Transverse colon (tissue), 4 donors: ENCODE measurements around the gene HGFAC. TPM values are rescaled to one million over a fixed set of nuclear protein-coding genes. Genes with fewer than 3 reads are reported as not detected.

Source experiments
- DNase-seq: peaks from one replicate; pipeline ENCODE4 v3.0.0-alpha.2; 2019
- H3K27ac ChIP-seq, 4 donors: fragments of 200-600 bp; sonication (generic); 2 replicates each; pipeline ENCODE4 v1.5.1; 2016 to 2018; ENCODE audit warnings: inconsistent platforms in 4 of 4
- H3K27me3 ChIP-seq: fragments of 200-600 bp; sonication (generic); 2 replicates; pipeline ENCODE4 v1.5.1; 2017; ENCODE audit warnings: inconsistent platforms
- H3K36me3 ChIP-seq, 4 donors: fragments of 200-600 bp; sonication (generic); 2 replicates each; pipeline ENCODE4 v1.5.1; 2017 to 2019; ENCODE audit warnings: inconsistent platforms in 4 of 4
- H3K4me1 ChIP-seq, 4 donors: fragments of 200-600 bp; sonication (generic); 2 replicates each; pipeline ENCODE4 v1.5.1; 2017 to 2020; ENCODE audit warnings: inconsistent platforms in 4 of 4
- H3K4me3 ChIP-seq, 4 donors: fragments of 200-600 bp; sonication (generic); 1 replicate in 1 of 4; 2 replicates in 3 of 4; pipeline versions ENCODE4 v1.5.1 to v1.6.1; 2017 to 2019; ENCODE audit warnings: inconsistent platforms in 4 of 4
- H3K9me3 ChIP-seq, 2 donors: fragments of 200-600 bp; sonication (generic); 2 replicates each; pipeline ENCODE4 v1.5.1; 2017 to 2019; ENCODE audit warnings: inconsistent platforms in 2 of 2
- CTCF ChIP-seq, 5 experiments: fragments of 200-600 bp in 3 of 5; fragments of 450-650 bp in 2 of 5; sonication (generic) in 3 of 5; IDR thresholded peaks; 1 replicate in 2 of 5; 2 replicates in 3 of 5; pipeline ENCODE4 v1.5.1; 2016 to 2017; ENCODE audit warnings: antibody characterized with exemption in 5 of 5, inconsistent platforms in 3 of 5, mild to moderate bottlenecking in 2 of 5, moderate library complexity in 1 of 5
- EP300 ChIP-seq: sonication (generic); formaldehyde crosslinking; IDR thresholded peaks from one replicate; pipeline ENCODE4 v1.6.1; 2017; ENCODE audit warnings: antibody characterized with exemption, low read depth
- POLR2A ChIP-seq: fragments of 450-650 bp; IDR thresholded peaks from one replicate; pipeline ENCODE4 v1.6.1; 2016; ENCODE audit warnings: antibody characterized with exemption, mild to moderate bottlenecking, moderate library complexity
- POLR2AphosphoS5 ChIP-seq, 3 donors: sonication (generic); formaldehyde crosslinking; IDR thresholded peaks; one replicate each; pipeline ENCODE4 v1.6.1; 2016; ENCODE audit warnings: antibody characterized with exemption in 3 of 3
- WGBS, 2 donors: methylation state at CpG; one replicate each; pipeline ENCODE4 v1.1.5; 2018; ENCODE audit warnings: low coverage in 1 of 2; 5-methylcytosine and 5-hydroxymethylcytosine counted together
- in situ Hi-C, 4 donors: fragments of 200-750 bp; cut with MboI; loops; one replicate each; pipeline versions ENCODE4 v1.15.0 to v1.15.1; 2017; ENCODE audit warnings: low sequenced_read_pairs in 3 of 4, low pct_ligation_motif_present in 1 of 4, low pct_unique_long_range_greater_than_20kb in 1 of 4
- intact Hi-C: fragments of 100-400 bp; cut with DNase I; formaldehyde crosslinking; loops from one replicate; pipeline ENCODE4 v1.15.1; 2023; ENCODE audit warnings: low total_unique reads
- total RNA-seq, 4 donors: library from RNA; depleted of rRNA; stranded (reverse); fragments of >200 nt; gene quantifications; one replicate each; pipeline ENCODE4 v1.1.0, GENCODE V29; 2016

Gene HGFAC
- total RNA-seq, 4 donors from 2014 or later, result not detected

GRCh38 chr4:3473181-3473950, 31.6 kb downstream of the HGFAC start:
- WGBS, 2 donors, result 87% methylated on average over 37 of the region's 41 CpGs; no CpG with 5 or more reads in 1 of the 2 donors
- no peak for DNase-seq
- Histone ChIP-seq H3K27me3 (peaks cover 40% of the 10 kb centered on the region), H3K36me3 (no peaks in the 10 kb centered on the region), H3K4me3 (no peak overlapping the region), H3K27ac (no peak overlapping the region), H3K4me1 (no peaks in the 10 kb centered on the region), H3K9me3 (no peaks in the 10 kb centered on the region)
- in situ Hi-C loops, result no loop called here
- intact Hi-C loops, result no loop called here
- no peak for TF ChIP-seq POLR2A
- TF ChIP-seq CTCF (IDR thresholded peaks at IDR 0.05), result no peak
- no peak for TF ChIP-seq POLR2AphosphoS5 (IDR thresholded peaks at IDR 0.05)
- TF ChIP-seq EP300, result no peak

GRCh38 chr4:3473996-3474765, 32.4 kb downstream of the HGFAC start:
- intact Hi-C loops, result no loop called here
- Histone ChIP-seq H3K27me3 (peaks cover 40% of the 10 kb centered on the region), H3K4me1 (no peaks in the 10 kb centered on the region), H3K9me3 (no peaks in the 10 kb centered on the region), H3K36me3 (no peaks in the 10 kb centered on the region), H3K27ac (no peak overlapping the region), H3K4me3 (no peak overlapping the region)
- in situ Hi-C loops, result no loop called here
- whole genome bisulfite sequencing, 2 donors, result 65 to 79% methylated on average over 3 to 13 of the region's 13 CpGs
- DNase-seq, result no peak
- TF ChIP-seq POLR2A, result no peak
- TF ChIP-seq EP300, result no peak
- TF ChIP-seq POLR2AphosphoS5 (IDR thresholded peaks at IDR 0.05), result no peak
- no peak for TF ChIP-seq CTCF (IDR thresholded peaks at IDR 0.05)

- DNase-seq, result no peak
- WGBS, 2 donors, result 62 to 100% methylated on average over 1 to 15 of the region's 15 CpGs
- intact Hi-C loops (no loop called here), in situ Hi-C loops (no loop called here)
- Histone ChIP-seq H3K4me1 (peaks cover 0 to under 1% (median 0%) of the 10 kb centered on the region in 4 donors), H3K27ac (no peak overlapping the region), H3K4me3 (no peak overlapping the region), H3K9me3 (no peaks in the 10 kb centered on the region), H3K27me3 (peaks cover 35% of the 10 kb centered on the region), H3K36me3 (no peaks in the 10 kb centered on the region)
- no peak for TF ChIP-seq EP300
- no peak for TF ChIP-seq CTCF (IDR thresholded peaks at IDR 0.05)
- TF ChIP-seq POLR2A, result no peak
Observed at GRCh38 chr4:3475041-3475712, 33.4 kb downstream of the HGFAC start.

GRCh38 chr4:3475713-3476260, 34.0 kb downstream of the HGFAC start:
- Histone ChIP-seq H3K27me3 (peaks cover 32% of the 10 kb centered on the region), H3K4me1 (peaks cover 0 to 4% (median 1%) of the 10 kb centered on the region in 4 donors), H3K36me3 (no peaks in the 10 kb centered on the region), H3K4me3 (no peak overlapping the region), H3K27ac (no peak overlapping the region), H3K9me3 (no peaks in the 10 kb centered on the region)
- in situ Hi-C loops, result no loop called here
- WGBS, 2 donors, result 61% methylated on average over 15 of the region's 22 CpGs; no CpG with 5 or more reads in 1 of the 2 donors
- intact Hi-C loops, result no loop called here
- no peak for DNase-seq
- TF ChIP-seq EP300 (no peak), POLR2A (no peak), CTCF (IDR thresholded peaks at IDR 0.05) (no peak), POLR2AphosphoS5 (IDR thresholded peaks at IDR 0.05) (no peak)
